ENCODE results near the gene PPP3CA. TPM values are rescaled to one million over a fixed set of nuclear protein-coding genes. Genes with fewer than 3 reads are reported as not detected.

Gene PPP3CA
- total and polyA plus RNA-seq, 2 experiments from 2014 or later, result 27.0 to 45.2 TPM

- no peak for TF ChIP-seq CREB1 (CRISPR knock-in tag; IDR thresholded peaks at IDR 0.05; ENCODE audit: low read depth)
- no peak for TF ChIP-seq ZNF462 (CRISPR knock-in tag; IDR thresholded peaks at IDR 0.05)
- no peak for TF ChIP-seq ZNF114 (CRISPR knock-in tag; IDR thresholded peaks at IDR 0.05)
- no peak for TF ChIP-seq STAT1 (IDR thresholded peaks at IDR 0.05; ENCODE audit: unreplicated experiment)
These were observed 82.8 kb downstream of the PPP3CA start (continued) for GRCh38 chr4:101264512-101264911.

- peaks cover 57% of the 10 kb centered on the region for H3K4me1 Mint-ChIP-seq
- peaks cover 72% of the 10 kb centered on the region for H3K79me2 ChIP-seq (replicated peaks; ENCODE audit: insufficient read depth)
- H3K27me3 ChIP-seq (ENCODE audit: insufficient read depth), result no peaks in the 10 kb centered on the region
- no peaks in the 10 kb centered on the region; the same call in 1 of the 2 replicates for H3K9me2 ChIP-seq (ENCODE audit: insufficient read depth)
- no peak for DNase-seq (ENCODE audit: low spot score)
- H3K27ac ChIP-seq (ENCODE audit: low read depth), result no peak overlapping the region
- H2AFZ ChIP-seq, result no peak overlapping the region
- no peaks in the 10 kb centered on the region for H3K9me3 Mint-ChIP-seq
- H3K36me3 ChIP-seq (ENCODE audit: insufficient read depth), result no peaks in the 10 kb centered on the region
- H3K4me3 ChIP-seq, result no peak overlapping the region
- no peaks in the 10 kb centered on the region for H4K20me1 ChIP-seq (replicated peaks; ENCODE audit: insufficient read depth)
- no peaks in the 10 kb centered on the region for H3K36me3 Mint-ChIP-seq (ENCODE audit: low read depth)
- H3K4me1 ChIP-seq (ENCODE audit: insufficient read depth), result peaks cover 15% of the 10 kb centered on the region; the same call in 1 of the 2 replicates
- no peak overlapping the region for H3K4me2 ChIP-seq
- no peaks in the 10 kb centered on the region for H3F3A ChIP-seq (replicated peaks; ENCODE audit: low read depth)
- H3K27me3 Mint-ChIP-seq (ENCODE audit: insufficient read depth, low read depth, poor library complexity), result no peaks in the 10 kb centered on the region
- H3K27ac Mint-ChIP-seq, result 0 out of 2 replicates have a peak overlapping the region, but pooled peaks have one; percentile 43
- no peak; the same call in 2 of the 3 replicates for ATAC-seq
- H3K4me3 Mint-ChIP-seq, result no peak overlapping the region
- TF ChIP-seq STAT1 (IDR thresholded peaks at IDR 0.05; ENCODE audit: unreplicated experiment) (no peak), ETS1 (IDR thresholded peaks at IDR 0.05) (no peak), CREB1 (CRISPR knock-in tag; IDR thresholded peaks at IDR 0.05; ENCODE audit: low read depth) (no peak), POLR2AphosphoS5 (IDR thresholded peaks at IDR 0.05; ENCODE audit: low read depth) (no peak), EZH2phosphoT487 (IDR thresholded peaks at IDR 0.05; ENCODE audit: unreplicated experiment) (no peak), CTCF (conservative IDR thresholded peaks at IDR 0.05; ENCODE audit: low read depth in 2 of 2) (no peak), REST (IDR thresholded peaks at IDR 0.05; ENCODE audit: unreplicated experiment) (no peak), JUNB (IDR thresholded peaks at IDR 0.05; ENCODE audit: unreplicated experiment) (no peak), ZNF114 (CRISPR knock-in tag; IDR thresholded peaks at IDR 0.05) (no peak), EZH2 (IDR thresholded peaks at IDR 0.05; ENCODE audit: low read depth, unreplicated experiment) (no peak)
These were observed 84.6 kb downstream of the PPP3CA start for GRCh38 chr4:101262683-101263082.
